HG03045 (cell line): Measurements from ENCODE around the gene RRP36.

Experiments
- ATAC-seq: cut with Tn5 transposase; IDR thresholded peaks from one replicate; pipeline ENCODE4 v1.9.1; 2021; ENCODE audit warnings: mild to moderate bottlenecking, moderate library complexity; ENCODE audit not compliant: unreplicated experiment

The RRP36 gene

DNA sequence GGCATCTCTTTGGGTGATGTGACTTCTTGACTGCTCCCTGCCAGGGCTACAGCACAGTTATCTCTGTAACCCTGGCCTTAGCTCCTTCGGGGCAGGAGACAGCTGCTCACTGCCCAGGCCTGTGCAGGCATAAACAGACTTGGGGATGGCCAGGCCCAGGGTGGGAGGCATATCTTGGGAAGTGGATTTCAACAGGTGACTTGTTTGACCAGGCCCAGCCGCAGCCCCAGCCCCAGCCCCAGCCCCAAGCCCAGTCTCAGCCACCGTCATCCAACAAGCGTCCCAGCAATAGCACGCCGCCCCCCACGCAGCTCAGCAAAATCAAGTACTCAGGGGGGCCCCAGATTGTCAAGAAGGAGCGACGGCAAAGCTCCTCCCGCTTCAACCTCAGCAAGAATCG is 15.2 kb upstream of the RRP36 start:
- no peak for ATAC-seq

DNA sequence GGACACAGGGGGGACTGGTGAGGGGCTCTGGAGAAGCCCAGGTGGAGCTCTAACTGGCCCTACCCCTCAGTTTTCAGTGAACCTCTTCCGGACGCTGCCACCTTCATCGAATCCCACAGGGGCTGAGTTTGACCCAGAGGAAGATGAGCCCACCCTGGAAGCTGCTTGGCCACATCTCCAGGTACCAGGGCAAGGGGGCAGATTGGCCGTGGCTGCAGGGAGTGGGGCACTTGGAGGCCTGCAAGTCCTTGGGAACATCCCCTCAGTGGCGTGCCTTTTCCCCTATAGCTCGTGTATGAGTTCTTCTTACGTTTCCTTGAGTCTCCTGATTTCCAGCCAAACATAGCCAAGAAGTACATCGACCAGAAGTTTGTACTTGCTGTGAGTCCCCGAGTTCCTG is 14.3 kb upstream of the RRP36 start:
- no peak for ATAC-seq

DNA sequence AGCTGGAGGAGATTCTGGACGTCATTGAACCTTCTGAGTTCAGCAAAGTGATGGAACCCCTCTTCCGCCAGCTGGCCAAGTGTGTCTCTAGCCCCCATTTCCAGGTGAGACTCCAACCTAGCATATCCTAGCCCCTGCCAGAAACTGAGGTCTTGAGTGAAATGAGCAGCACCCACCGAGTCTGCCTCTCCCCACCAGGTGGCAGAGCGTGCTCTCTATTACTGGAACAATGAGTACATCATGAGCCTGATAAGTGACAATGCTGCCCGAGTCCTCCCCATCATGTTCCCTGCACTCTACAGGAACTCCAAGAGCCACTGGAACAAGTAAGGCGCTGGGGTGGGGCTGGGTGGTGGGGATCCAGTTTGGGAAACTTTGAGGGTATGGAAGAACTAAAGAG is 12.3 kb upstream of the RRP36 start:
- ATAC-seq, result no peak

GRCh38 chr6:43011207-43011606 is 10.2 kb upstream of the RRP36 start:
- ATAC-seq, result no peak

DNA sequence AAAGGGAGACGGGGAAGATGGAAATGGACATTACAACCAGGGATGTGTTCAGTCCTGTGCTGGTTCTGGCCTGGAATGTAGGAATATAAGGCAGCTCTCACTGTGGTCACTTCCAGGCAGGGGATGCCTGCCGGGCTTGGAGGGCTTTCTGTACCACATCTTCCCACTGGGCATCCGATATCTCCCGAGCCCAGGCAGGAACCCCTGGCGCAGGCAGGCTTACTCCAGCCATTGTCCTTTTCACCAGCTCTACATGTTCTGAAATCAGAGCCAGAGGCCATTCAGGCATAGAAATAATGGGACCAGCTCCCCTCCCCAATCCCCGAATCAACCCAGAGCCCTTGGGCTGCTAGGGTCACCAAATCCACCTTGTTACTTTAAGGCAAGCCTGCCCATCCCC is 9.1 kb upstream of the RRP36 start:
- ATAC-seq, result no peak

DNA sequence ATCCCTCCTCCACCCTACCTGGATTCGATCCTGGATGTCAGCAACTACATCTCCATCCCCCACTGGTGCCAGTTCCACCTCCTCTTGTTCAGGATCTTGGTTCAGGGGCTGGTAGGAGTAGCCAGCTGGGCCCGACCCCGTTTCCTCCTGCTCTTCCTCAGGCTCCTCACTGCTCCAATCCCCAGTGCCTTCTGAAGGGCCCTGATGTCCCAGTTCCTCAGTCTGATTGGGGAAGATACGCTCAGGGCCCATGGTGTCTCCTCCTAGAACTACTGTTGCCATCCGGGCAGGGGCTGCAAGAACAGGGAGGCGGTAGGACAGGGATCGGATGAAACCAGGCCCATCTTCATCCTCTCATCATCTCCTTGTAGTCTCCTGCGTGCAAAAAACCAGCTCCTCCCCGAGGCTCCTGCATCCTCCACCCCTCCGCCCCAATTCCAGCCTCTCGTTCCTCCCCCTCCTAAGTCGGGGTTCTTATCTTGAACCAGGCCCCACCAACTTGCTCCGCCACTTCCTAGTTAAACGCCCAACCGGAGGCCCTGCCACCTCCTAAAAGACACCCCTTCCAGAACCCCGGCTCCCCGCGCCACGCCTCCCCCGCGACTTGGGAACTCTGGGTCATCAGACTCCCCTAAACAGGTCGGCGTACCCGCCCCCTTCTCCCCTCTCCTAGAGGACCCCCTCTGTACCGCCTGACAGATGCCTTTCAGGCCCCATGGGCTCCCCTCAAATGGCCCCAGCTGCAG is 8.2 kb upstream of the RRP36 start:
- no peak for ATAC-seq

GRCh38 chr6:43013843-43014433 is 7.5 kb upstream of the RRP36 start, which contains the start of the genes KLHDC3 and MEA1:
KLHDC3 (plus strand) TSS chr6:43014249; CDS start chr6:43017193, 2,944 bp downstream.
MEA1 (minus strand) TSS chr6:43013946; CDS start chr6:43013813, 133 bp downstream.
- ATAC-seq, result peak; percentile 89

DNA sequence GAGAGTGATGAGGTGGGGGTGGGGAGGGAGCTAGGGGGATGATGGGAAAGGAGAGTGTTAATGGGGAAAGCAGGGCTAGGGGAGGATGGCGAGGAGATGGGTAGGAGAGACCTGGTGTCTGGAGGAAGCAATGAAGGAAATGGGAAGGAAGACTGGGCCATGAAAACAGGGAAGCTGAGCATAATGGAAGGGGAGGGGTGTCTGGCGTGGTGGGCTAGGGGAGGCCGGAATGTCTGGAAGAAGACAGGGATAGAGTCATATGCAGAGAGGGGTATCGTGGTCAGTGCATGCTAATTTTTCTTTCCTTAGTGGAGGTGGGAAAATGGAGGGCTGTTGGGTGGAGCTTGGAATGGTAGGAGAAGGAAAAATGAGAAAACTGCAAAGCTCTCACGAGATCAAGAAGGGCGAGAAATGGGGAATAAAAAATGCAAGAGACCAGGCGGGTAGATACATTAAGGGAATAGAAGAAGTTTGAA is 7.0 kb upstream of the RRP36 start:
- no peak for ATAC-seq

DNA sequence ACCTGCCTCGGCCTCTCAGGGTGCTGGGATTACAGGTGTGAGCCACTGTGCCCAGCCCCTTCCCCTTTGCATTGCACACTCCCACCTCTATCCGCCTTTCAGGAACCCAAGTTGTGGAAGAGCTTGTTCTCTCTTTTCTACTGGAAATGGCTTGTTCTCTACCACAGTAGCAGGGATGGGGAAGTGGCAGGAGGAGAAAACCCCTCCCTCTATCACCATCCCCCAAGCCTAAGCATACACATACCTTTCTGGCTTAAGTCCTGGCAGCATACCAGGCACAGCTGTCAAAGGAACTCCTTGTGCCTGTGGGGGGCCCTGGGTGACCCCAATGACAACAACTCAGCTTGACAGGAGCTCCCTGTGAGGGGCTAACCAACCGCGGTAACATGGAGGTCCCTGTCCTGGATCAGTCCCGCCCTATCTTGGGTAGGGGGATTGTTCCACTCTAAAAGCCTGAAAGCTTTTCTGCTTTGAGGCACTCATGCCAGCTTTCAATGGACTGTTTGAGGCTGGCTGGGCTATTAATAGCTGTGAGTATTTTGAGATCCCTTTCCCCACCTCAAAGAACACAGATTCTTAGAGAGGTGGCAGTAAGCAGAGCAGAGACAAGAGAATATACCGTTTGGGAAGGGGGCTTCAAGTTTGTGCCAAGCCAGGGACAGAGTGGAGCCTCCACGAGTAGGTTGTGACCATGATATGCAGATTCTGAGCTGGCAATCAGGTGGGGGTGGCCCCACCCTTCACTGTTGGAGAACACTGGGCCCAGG is 5.1 kb upstream of the RRP36 start:
- ATAC-seq, result no peak

- no peak for ATAC-seq
These were observed 4.5 kb upstream of the RRP36 start for GRCh38 chr6:43016943-43017334.

- no peak for ATAC-seq
These were observed 2.3 kb upstream of the RRP36 start for GRCh38 chr6:43019152-43019551.

DNA sequence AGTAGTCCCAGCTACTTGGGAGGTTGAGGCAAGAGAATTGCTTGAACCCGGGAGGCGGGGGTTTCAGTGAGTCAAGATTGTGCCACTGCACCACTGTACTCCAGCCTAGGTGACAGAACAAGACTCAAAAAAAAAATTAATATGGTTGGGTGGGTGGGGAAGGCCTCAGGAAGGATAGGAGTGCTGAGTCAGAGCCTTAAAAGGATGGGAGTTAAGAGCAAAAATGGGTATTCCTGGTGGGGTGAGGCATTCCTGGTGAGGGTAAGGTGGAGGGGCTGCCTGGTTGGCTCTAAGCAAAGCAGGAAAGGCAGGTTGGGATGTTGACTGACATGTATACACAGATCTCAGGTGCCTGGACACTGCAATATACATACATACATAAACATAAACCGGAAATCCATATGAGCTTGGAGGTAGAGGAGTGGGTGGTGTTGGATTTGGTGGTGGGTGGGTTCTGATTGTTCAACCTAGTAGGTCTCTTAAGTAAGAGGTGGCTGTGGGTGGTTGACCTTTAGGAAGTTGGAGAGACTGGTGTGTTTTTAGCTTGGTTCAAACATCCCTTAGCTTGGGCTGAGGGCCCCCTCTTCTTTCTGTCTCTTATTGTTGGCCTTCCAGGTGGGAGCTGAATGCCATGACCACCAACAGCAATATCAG is 1.2 kb upstream of the RRP36 start:
- no peak for ATAC-seq

- ATAC-seq, result no peak
These were observed 576 bp upstream of the RRP36 start for GRCh38 chr6:43020847-43021246.

- no peak for ATAC-seq
These were observed 3.0 kb downstream of the RRP36 start for GRCh38 chr6:43024436-43024835.

GRCh38 chr6:43026365-43026764 is 4.9 kb downstream of the RRP36 start:
- no peak for ATAC-seq

- no peak for ATAC-seq
These were observed 7.7 kb downstream of the RRP36 start for GRCh38 chr6:43029120-43029519.

GRCh38 chr6:43032326-43032725 is 10.9 kb downstream of the RRP36 start:
- ATAC-seq, result no peak

DNA sequence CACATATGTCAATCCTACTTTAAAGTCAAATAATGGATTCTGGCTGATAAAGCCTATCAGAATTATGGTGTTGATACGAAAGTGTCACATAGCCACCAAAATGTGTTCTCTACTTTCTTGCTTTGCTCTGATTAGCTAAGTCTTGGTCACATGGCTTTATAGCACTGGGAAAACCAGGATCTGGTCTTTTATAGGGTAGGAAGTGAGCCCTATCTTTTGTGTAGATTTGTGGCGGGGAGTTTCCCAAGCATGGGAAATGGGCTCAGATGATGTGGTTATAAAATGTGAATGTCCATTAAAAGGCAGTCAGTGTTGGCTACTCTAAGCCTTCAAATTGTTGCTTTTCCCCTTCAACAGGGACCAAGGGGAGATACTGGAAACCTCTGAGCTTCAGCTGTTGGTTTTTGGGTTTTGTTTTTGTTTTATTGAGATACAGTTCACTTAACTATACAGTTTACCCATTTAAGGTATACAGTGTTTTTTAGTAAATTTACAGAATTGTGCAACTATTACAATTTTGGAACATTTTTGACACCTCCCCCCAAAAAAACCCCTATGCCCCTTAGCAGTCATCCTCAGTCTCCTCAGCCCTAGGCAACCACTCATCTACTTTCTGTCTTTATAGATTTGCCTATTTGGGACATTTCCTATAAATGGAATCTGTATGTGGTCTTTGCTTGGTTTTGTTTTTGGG is 12.2 kb downstream of the RRP36 start:
- no peak for ATAC-seq

GRCh38 chr6:43034190-43034525 is 12.7 kb downstream of the RRP36 start:
- ATAC-seq, result no peak

- no peak for ATAC-seq
These were observed 14.2 kb downstream of the RRP36 start for GRCh38 chr6:43035495-43036194.
